GM21526 (cell line): ENCODE measurements around the gene LYSMD1.

Source experiments
- ATAC-seq: cut with Tn5 transposase; IDR thresholded peaks from one replicate; pipeline ENCODE4 v1.9.1; 2021; ENCODE audit warnings: moderate library complexity; ENCODE audit not compliant: unreplicated experiment, low FRiP score

The LYSMD1 gene

GRCh38 chr1:151142411-151143056 is 23.2 kb downstream of the LYSMD1 start:
- no peak for ATAC-seq

- no peak for ATAC-seq
Observed at GRCh38 chr1:151137789-151138188, 27.9 kb downstream of the LYSMD1 start.

GRCh38 chr1:151135433-151136385 is 30.0 kb downstream of the LYSMD1 start:
- no peak for ATAC-seq

- no peak for ATAC-seq
Observed at GRCh38 chr1:151134991-151135390, 30.7 kb downstream of the LYSMD1 start.

GRCh38 chr1:151134396-151134795 is 31.3 kb downstream of the LYSMD1 start:
- ATAC-seq = no peak

- ATAC-seq = no peak
Observed at GRCh38 chr1:151133018-151133806, 32.5 kb downstream of the LYSMD1 start.

GRCh38 chr1:151132335-151133017 is 33.2 kb downstream of the LYSMD1 start:
- no peak for ATAC-seq

GRCh38 chr1:151131701-151132334 is 33.9 kb downstream of the LYSMD1 start:
- no peak for ATAC-seq

GRCh38 chr1:151130987-151131586 is 34.6 kb downstream of the LYSMD1 start:
- no peak for ATAC-seq

GRCh38 chr1:151128800-151129199 is 36.9 kb downstream of the LYSMD1 start:
- ATAC-seq = no peak

GRCh38 chr1:151124763-151125403 is 40.8 kb downstream of the LYSMD1 start:
- ATAC-seq = no peak

- ATAC-seq = no peak
Observed at GRCh38 chr1:151113877-151114276, 51.8 kb downstream of the LYSMD1 start.
